Panc1 (cell line): ENCODE measurements around the gene GTF2H1.

Experiments
- CTCF ChIP-seq: fragments of 450-650 bp; IDR thresholded peaks from 2 replicates; pipeline ENCODE4 v1.5.1; 2017; ENCODE audit warnings: mild to moderate bottlenecking
- POLR2AphosphoS5 ChIP-seq: IDR thresholded peaks from 2 replicates; pipeline ENCODE4 v1.6.1; 2012; ENCODE audit warnings: mild to moderate bottlenecking, low read depth, low read length, moderate library complexity
- REST ChIP-seq, 2 experiments: IDR thresholded peaks; 2 replicates each; pipeline ENCODE4 v1.6.1; 2011 to 2012; ENCODE audit warnings: low read depth in 2 of 2, control low read depth in 1 of 2, low read length in 1 of 2, mild to moderate bottlenecking in 1 of 2, moderate library complexity in 1 of 2; ENCODE audit not compliant: insufficient read depth in 1 of 2
- TCF7L2 ChIP-seq: IDR thresholded peaks from 2 replicates; pipeline ENCODE4 v1.6.1; 2011; ENCODE audit warnings: mild to moderate bottlenecking, low read depth, low read length, inconsistent platforms

- TF ChIP-seq CTCF (no peak), TCF7L2 (no peak), REST (IDR thresholded peaks at IDR 0.05; ENCODE audit: insufficient read depth in 1 of 2, low read depth in 2 of 2, low read length in 1 of 2) (no peak), POLR2AphosphoS5 (no peak)
These were observed 8.6 kb downstream of the GTF2H1 start for GRCh38 chr11:18330921-18331320.
